ENCODE results near the gene USP6NL.

DNA sequence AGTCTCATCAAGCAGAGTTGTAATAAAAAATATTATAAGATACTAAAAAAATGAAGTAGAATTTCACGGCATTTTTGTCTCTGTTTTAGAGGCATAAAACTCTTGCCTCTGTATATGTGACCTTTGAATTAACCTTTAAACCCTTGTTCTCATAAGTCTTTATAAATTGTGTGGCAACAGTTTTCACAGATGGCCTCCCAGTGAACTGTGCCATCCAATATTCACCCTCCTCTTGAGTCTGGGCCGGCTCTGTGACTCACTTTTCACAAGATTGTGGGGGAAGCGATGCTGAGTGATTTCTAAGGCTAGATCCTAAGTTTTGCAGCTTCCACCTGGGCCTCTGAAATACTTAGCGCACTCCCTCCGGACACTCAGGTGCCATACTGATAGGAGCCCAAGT, 4.6 kb upstream of the USP6NL start:
- TF ChIP-seq, protein P1, sequence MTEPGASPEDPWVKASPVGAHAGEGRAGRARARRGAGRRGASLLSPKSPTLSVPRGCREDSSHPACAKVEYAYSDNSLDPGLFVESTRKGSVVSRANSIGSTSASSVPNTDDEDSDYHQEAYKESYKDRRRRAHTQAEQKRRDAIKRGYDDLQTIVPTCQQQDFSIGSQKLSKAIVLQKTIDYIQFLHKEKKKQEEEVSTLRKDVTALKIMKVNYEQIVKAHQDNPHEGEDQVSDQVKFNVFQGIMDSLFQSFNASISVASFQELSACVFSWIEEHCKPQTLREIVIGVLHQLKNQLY (CRISPR knock-in tag; IDR thresholded peaks at IDR 0.05) = no peak
- TF ChIP-seq, protein P2, sequence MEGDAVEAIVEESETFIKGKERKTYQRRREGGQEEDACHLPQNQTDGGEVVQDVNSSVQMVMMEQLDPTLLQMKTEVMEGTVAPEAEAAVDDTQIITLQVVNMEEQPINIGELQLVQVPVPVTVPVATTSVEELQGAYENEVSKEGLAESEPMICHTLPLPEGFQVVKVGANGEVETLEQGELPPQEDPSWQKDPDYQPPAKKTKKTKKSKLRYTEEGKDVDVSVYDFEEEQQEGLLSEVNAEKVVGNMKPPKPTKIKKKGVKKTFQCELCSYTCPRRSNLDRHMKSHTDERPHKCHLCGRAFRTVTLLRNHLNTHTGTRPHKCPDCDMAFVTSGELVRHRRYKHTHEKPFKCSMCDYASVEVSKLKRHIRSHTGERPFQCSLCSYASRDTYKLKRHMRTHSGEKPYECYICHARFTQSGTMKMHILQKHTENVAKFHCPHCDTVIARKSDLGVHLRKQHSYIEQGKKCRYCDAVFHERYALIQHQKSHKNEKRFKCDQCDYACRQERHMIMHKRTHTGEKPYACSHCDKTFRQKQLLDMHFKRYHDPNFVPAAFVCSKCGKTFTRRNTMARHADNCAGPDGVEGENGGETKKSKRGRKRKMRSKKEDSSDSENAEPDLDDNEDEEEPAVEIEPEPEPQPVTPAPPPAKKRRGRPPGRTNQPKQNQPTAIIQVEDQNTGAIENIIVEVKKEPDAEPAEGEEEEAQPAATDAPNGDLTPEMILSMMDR (IDR thresholded peaks at IDR 0.05) = no peak
- TF ChIP-seq CREB1 (CRISPR knock-in tag; IDR thresholded peaks at IDR 0.05) (no peak), FOXK1 (CRISPR knock-in tag; IDR thresholded peaks at IDR 0.05) (no peak)
- TF ChIP-seq, protein P3, sequence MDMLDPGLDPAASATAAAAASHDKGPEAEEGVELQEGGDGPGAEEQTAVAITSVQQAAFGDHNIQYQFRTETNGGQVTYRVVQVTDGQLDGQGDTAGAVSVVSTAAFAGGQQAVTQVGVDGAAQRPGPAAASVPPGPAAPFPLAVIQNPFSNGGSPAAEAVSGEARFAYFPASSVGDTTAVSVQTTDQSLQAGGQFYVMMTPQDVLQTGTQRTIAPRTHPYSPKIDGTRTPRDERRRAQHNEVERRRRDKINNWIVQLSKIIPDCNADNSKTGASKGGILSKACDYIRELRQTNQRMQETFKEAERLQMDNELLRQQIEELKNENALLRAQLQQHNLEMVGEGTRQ (CRISPR knock-in tag; IDR thresholded peaks at IDR 0.05) = no peak
